GM21526 (cell line): ENCODE measurements around the gene FAHD1.

Experiments used
- ATAC-seq: cut with Tn5 transposase; IDR thresholded peaks from one replicate; pipeline ENCODE4 v1.9.1; 2021; ENCODE audit warnings: moderate library complexity; ENCODE audit not compliant: unreplicated experiment, low FRiP score

FAHD1 gene

DNA sequence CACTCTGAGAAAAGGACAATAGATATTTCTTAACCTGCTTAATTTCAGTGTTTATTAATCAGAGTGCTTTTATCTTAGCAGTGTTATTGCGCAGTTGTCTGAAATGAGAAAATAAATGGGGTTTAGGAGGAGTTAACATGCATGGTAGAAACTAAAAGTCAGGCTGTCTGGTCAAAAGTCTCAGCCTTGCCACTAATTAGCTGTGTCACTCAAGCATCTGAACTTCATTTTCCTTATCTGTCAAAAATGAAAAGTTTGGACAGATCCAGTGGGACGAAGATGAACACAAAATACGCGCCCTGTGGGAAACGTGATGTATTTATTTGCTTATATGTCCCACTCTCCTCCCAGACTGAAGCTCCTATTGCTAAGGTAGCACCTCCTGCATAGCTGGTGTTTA, 51.2 kb downstream of the FAHD1 start:
- ATAC-seq = no peak
